Gastrocnemius medialis (tissue), 4 donors: ENCODE measurements around the gene HK2. TPM values are rescaled to one million over a fixed set of nuclear protein-coding genes. Genes with fewer than 3 reads are reported as not detected.
A peak's percentile ranks its signal among the peaks of the same experiment; 100 is the strongest.

ENCODE experiments used
- ATAC-seq, 2 donors: fragments of 150-250 bp; one replicate each; pipeline ENCODE4 v1.9.1; 2016
- DNase-seq, 2 donors: peaks; one replicate each; pipeline ENCODE4 v3.0.0-alpha.2; 2019
- H3K27ac ChIP-seq, 4 donors: fragments of 200-600 bp; sonication (generic); 1 replicate in 1 of 4; 2 replicates in 3 of 4; pipeline ENCODE4 v1.5.1; 2016 to 2018; ENCODE audit warnings: mild to moderate bottlenecking in 2 of 4, moderate library complexity in 1 of 4
- H3K27me3 ChIP-seq, 3 donors: fragments of 200-600 bp; sonication (generic) in 2 of 3; 1 replicate in 1 of 3; 2 replicates in 2 of 3; pipeline versions ENCODE4 v1.5.1 to v1.6.0; 2016 to 2019; ENCODE audit warnings: mild to moderate bottlenecking in 1 of 3, moderate library complexity in 1 of 3
- H3K36me3 ChIP-seq, 2 donors: fragments of 200-600 bp; sonication (generic) in 1 of 2; one replicate each; pipeline ENCODE4 v1.5.1; 2017 to 2018
- H3K4me1 ChIP-seq, 2 donors: fragments of 200-600 bp; sonication (generic) in 1 of 2; one replicate each; pipeline ENCODE4 v1.5.1; 2016 to 2017; ENCODE audit warnings: mild to moderate bottlenecking in 2 of 2
- H3K4me3 ChIP-seq, 4 donors: fragments of 200-600 bp; sonication (generic) in 3 of 4; 1 replicate in 1 of 4; 2 replicates in 3 of 4; pipeline ENCODE4 v1.5.1; 2016 to 2019; ENCODE audit warnings: mild to moderate bottlenecking in 2 of 4
- H3K9me3 ChIP-seq, 3 donors: fragments of 200-600 bp; sonication (generic) in 2 of 3; 1 replicate in 1 of 3; 2 replicates in 2 of 3; pipeline ENCODE4 v1.5.1; 2016 to 2019
- CTCF ChIP-seq, 5 experiments: fragments of 450-650 bp in 3 of 5; fragments of 200-600 bp in 2 of 5; sonication (generic) in 2 of 5; IDR thresholded peaks in 4 of 5; conservative IDR thresholded peaks in 1 of 5; 1 replicate in 4 of 5; 2 replicates in 1 of 5; pipeline ENCODE4 v1.5.1; 2016 to 2019; ENCODE audit warnings: antibody characterized with exemption in 5 of 5, mild to moderate bottlenecking in 3 of 5, moderate library complexity in 3 of 5
- POLR2A ChIP-seq, 2 donors: fragments of 450-650 bp; IDR thresholded peaks; one replicate each; pipeline ENCODE4 v1.6.1; 2017; ENCODE audit warnings: antibody characterized with exemption in 2 of 2, mild to moderate bottlenecking in 2 of 2, moderate library complexity in 2 of 2
- in situ Hi-C, 4 donors: fragments of 200-750 bp; cut with MboI; loops; one replicate each; pipeline versions ENCODE4 v1.15.0 to v1.8.0; 2017; ENCODE audit warnings: low sequenced_read_pairs in 4 of 4
- intact Hi-C: fragments of 100-400 bp; cut with DNase I; formaldehyde crosslinking; loops from one replicate; pipeline ENCODE4 v1.15.1; 2023; ENCODE audit warnings: low total_unique reads
- total RNA-seq, 4 donors: library from RNA; depleted of rRNA; stranded (reverse); fragments of >200 nt; gene quantifications; one replicate each; pipeline versions ENCODE4 v1.1.0 to v1.2.3, GENCODE V29; 2016

HK2 gene
- total RNA-seq, 4 donors from 2014 or later = 18.1 to 57.6 (median 42.1) TPM

GRCh38 chr2:74834792-74835755 lies 1.1 kb downstream of the HK2 start:
- peak; percentile 50 to 80 for TF ChIP-seq POLR2A (IDR thresholded peaks at IDR 0.05)
- peak in 1 of 5 experiments; percentile 4 for TF ChIP-seq CTCF (IDR thresholded peaks at IDR 0.05 in 4 of 5, conservative IDR thresholded peaks at IDR 0.05 in 1 of 5)
- peak overlapping the region; percentile 84 to 97 (median 90) for H3K27ac ChIP-seq
- DNase-seq (peak in 1 of 2 donors; percentile 38), ATAC-seq (peak; percentile 43 to 50)
- no peaks in the 10 kb centered on the region for H3K9me3 ChIP-seq
- in situ Hi-C loops (loop anchor here in 1 of 4 donors (25.0 kb wide), 1 partner anchor 373 kb away; the partner anchor contains the start of genes INO80B, MOGS, MRPL53 and WBP1), intact Hi-C loops (loop anchor here (5.0 to 10.0 kb wide), 4 partner anchors 118 to 810 kb away; partner anchors contain the start of genes AUP1, DQX1, HTRA2 and INO80B)
- H3K27me3 ChIP-seq = peaks cover 0 to 8% (median 0%) of the 10 kb centered on the region in 3 donors
- peaks cover 16 to 23% of the 10 kb centered on the region in 2 donors for H3K4me1 ChIP-seq
- peak overlapping the region; percentile 78 to 91 (median 88) for H3K4me3 ChIP-seq
- no peaks in the 10 kb centered on the region for H3K36me3 ChIP-seq

- in situ Hi-C loops = loop anchor here in 1 of 4 donors (25.0 kb wide), 1 partner anchor 374 kb away; the partner anchor contains the start of genes INO80B, MOGS, MRPL53 and WBP1
- TF ChIP-seq CTCF (IDR thresholded peaks at IDR 0.05 in 4 of 5, conservative IDR thresholded peaks at IDR 0.05 in 1 of 5) (peak; percentile 56 to 81 (median 71)), POLR2A (IDR thresholded peaks at IDR 0.05) (no peak)
- no peak for DNase-seq
- ATAC-seq = peak; percentile 30 to 45
- intact Hi-C loops = loop anchor here (2.0 to 10.0 kb wide), 4 partner anchors 29 to 809 kb away; partner anchors contain the start of genes AUP1, DQX1, HTRA2 and INO80B
- peak overlapping the region; percentile 84 to 97 (median 90) for H3K27ac ChIP-seq
- no peaks in the 10 kb centered on the region for H3K9me3 ChIP-seq
- H3K4me3 ChIP-seq = peak overlapping the region; percentile 78 to 91 (median 88)
- H3K4me1 ChIP-seq = peaks cover 19 to 26% of the 10 kb centered on the region in 2 donors
- H3K36me3 ChIP-seq = no peaks in the 10 kb centered on the region
- H3K27me3 ChIP-seq = peaks cover 0 to 8% (median 0%) of the 10 kb centered on the region in 3 donors
Measured at GRCh38 chr2:74835831-74836674, 2.1 kb downstream of the HK2 start.

- ATAC-seq = no peak
- Histone ChIP-seq H3K9me3 (no peaks in the 10 kb centered on the region), H3K4me3 (peak overlapping the region in 3 of 4 donors; percentile 78 to 91 (median 85)), H3K27ac (peak overlapping the region; percentile 25 to 97 (median 90)), H3K4me1 (peaks cover 24 to 31% of the 10 kb centered on the region in 2 donors), H3K27me3 (peaks cover 0 to 8% (median 0%) of the 10 kb centered on the region in 3 donors), H3K36me3 (no peaks in the 10 kb centered on the region)
- DNase-seq = no peak
- in situ Hi-C loops = loop anchor here in 1 of 4 donors (25.0 kb wide), 1 partner anchor 375 kb away; the partner anchor contains the start of genes INO80B, MOGS, MRPL53 and WBP1
- intact Hi-C loops = loop anchor here (2.0 to 10.0 kb wide), 4 partner anchors 28 to 808 kb away; partner anchors contain the start of genes AUP1, DQX1, HTRA2 and INO80B
- TF ChIP-seq CTCF (IDR thresholded peaks at IDR 0.05 in 4 of 5, conservative IDR thresholded peaks at IDR 0.05 in 1 of 5) (peak in 1 of 5 experiments; percentile 1), POLR2A (IDR thresholded peaks at IDR 0.05) (no peak)
Measured at GRCh38 chr2:74836675-74837401, 2.9 kb downstream of the HK2 start.
